ES-I3 (cell line): Measurements from ENCODE around the gene ITGA8.
A peak's percentile ranks its signal among the peaks of the same experiment; 100 is the strongest.
"Not testable (repeated sequence)": the region's sequence is repeated elsewhere in the genome, so short reads cannot be mapped to it uniquely, and the experiment has no call there.

Experiments used
- H3K36me3 ChIP-seq: 2 replicates; pipeline ENCODE4 v1.6.1; 2013; ENCODE audit warnings: mild to moderate bottlenecking, low read length, control low read depth, moderate library complexity; ENCODE audit not compliant: insufficient read depth
- H3K4me1 ChIP-seq: 2 replicates; pipeline ENCODE4 v1.6.1; 2013; ENCODE audit warnings: mild to moderate bottlenecking, control low read depth, low read length; ENCODE audit not compliant: insufficient read depth
- H3K9ac ChIP-seq: 2 replicates; pipeline ENCODE4 v1.6.1; 2013; ENCODE audit warnings: low read depth, mild to moderate bottlenecking, low read length, moderate library complexity
- H3K9me3 ChIP-seq: 2 replicates; pipeline ENCODE4 v1.6.1; 2013; ENCODE audit warnings: mild to moderate bottlenecking, low read length, moderate library complexity; ENCODE audit not compliant: control insufficient read depth, insufficient read depth

Gene ITGA8

DNA sequence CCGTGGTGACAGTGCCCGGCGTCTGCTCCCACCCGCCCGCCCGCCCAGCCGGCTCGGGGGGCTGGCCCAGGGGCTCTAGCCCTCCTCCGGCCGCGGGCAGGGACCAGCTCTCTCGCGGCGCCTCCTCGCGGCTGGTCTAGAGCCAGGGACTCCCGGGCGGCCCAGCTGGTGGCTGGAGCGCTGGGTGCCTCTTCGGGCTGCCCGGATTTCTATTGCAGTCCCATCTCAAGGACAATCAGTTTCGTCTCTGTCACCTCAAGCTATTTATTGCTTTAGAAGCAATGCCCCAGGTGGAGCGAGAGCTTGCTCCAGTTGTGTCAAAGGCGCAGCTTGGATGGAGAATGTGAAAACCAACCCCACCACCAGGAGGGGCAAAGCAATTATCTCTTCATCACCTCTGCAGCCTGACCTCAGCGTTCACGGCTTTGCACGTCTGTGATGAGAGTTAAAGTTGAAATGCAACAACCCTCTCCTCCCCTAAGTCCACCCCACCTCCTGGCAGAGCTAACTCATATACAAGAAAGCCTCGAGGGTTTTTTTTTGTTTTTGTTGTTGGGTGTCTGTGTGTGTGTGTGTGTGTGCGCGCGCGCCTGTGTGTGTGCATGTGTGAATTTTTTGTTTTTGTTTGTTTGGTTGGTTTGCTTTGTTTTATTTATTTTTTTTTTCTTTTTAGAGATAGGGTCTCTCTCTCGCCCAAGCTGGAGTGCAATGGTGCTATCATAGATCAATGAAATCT, at the start of gene ITGA8:
Gene ITGA8 (minus strand): TSS at position 24 of the 736 bp plus-strand sequence. CDS start 151 bp downstream, outside the sequence.
- Histone ChIP-seq H3K4me1 (no peaks in the 10 kb centered on the region), H3K9me3 (no peaks in the 10 kb centered on the region), H3K36me3 (no peaks in the 10 kb centered on the region), H3K9ac (peak within 1 kb of the TSS; percentile 60; the same call in 1 of the 2 replicates)

DNA sequence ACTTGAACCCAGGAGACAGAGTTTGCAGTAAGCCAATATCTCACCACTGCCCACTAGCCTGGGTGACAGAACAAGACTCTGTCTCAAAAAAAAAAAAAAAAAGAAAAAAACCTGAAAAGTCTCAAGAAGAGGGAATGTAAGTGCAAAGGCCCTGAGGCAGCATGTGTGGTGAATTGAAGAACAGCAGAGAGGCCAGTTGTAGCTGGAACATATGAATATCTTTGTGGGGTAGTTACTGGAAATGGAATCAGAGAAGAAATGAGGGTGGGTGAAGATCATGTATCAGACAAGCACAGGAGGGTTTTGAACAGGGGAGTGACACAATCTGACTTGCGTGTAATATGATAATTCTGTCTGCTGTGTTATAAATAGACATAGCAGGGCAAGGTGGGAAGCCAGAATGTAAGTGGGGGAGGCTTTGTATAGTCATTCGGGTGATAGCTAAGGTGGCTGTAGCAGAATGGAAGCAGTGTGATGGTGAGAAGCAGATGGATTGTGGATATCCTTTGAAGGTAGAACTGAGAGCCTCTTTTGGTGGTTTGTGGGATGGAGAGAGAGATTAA, 45.3 kb upstream of the ITGA8 start:
- H3K9me3 ChIP-seq, result no peaks in the 10 kb centered on the region

GRCh38 chr10:15763006-15763405, 43.3 kb upstream of the ITGA8 start:
- Histone ChIP-seq H3K36me3 (no peaks in the 10 kb centered on the region), H3K9me3 (no peaks in the 10 kb centered on the region), H3K9ac (no peak overlapping the region), H3K4me1 (no peaks in the 10 kb centered on the region)

More for the DNA sequence above, 45.3 kb upstream of the ITGA8 start:
- H3K9ac ChIP-seq, result no peak overlapping the region
- no peaks in the 10 kb centered on the region for H3K36me3 ChIP-seq
- no peaks in the 10 kb centered on the region for H3K4me1 ChIP-seq

DNA sequence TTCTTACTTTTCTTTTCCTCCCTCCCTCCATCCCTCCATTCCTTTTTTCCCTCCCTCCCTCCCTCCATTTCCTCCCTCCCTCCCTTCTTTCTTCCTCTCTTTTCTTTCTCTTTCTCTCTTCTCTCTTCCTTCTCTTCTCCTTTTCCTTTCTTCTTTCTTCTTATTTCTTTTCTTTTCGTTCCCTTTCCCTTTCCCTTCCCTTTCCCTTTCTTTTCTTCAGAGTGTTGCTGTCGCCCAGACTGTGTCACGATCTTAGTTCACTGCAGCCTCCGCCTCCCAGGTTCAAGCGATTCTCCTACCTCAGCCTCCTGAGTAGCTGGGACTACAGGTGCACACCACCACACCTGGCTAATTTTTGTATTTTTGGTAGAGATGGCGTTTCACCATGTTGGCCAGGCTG, 42.5 kb upstream of the ITGA8 start:
- H3K9me3 ChIP-seq, H3K4me1 ChIP-seq, H3K9ac ChIP-seq, H3K36me3 ChIP-seq: not testable (repeated sequence)

- not testable (repeated sequence) for H3K9me3 ChIP-seq, H3K9ac ChIP-seq
Measured at GRCh38 chr10:15761224-15761623, 41.5 kb upstream of the ITGA8 start.

GRCh38 chr10:15760681-15761080, 41.0 kb upstream of the ITGA8 start:
- Histone ChIP-seq H3K4me1 (no peaks in the 10 kb centered on the region), H3K9me3 (no peaks in the 10 kb centered on the region), H3K9ac (no peak overlapping the region), H3K36me3 (no peaks in the 10 kb centered on the region)

More at GRCh38 chr10:15761224-15761623, 41.5 kb upstream of the ITGA8 start:
- H3K36me3 ChIP-seq, H3K4me1 ChIP-seq: not testable (repeated sequence)

DNA sequence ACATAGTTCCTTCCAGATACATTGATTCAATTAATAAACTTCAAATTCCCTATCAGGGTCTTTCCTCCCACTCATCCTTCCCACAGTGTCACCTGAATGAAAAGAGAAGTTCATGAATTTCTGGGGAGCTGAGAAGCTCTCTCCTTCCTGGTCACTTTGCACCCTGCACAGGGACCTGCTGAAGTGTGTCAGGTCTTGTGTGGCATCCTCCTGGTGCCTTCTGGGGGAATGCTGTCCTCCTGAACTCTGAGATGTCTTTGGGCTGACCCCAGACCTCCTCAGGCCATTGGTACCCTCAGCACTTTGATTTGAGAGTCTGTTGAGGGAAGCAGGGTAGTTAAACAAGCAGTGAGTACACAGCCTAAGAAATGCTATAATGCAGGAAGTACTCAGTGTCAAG, 39.5 kb upstream of the ITGA8 start:
- Histone ChIP-seq H3K36me3 (no peaks in the 10 kb centered on the region), H3K4me1 (no peaks in the 10 kb centered on the region), H3K9me3 (no peaks in the 10 kb centered on the region), H3K9ac (no peak overlapping the region)

DNA sequence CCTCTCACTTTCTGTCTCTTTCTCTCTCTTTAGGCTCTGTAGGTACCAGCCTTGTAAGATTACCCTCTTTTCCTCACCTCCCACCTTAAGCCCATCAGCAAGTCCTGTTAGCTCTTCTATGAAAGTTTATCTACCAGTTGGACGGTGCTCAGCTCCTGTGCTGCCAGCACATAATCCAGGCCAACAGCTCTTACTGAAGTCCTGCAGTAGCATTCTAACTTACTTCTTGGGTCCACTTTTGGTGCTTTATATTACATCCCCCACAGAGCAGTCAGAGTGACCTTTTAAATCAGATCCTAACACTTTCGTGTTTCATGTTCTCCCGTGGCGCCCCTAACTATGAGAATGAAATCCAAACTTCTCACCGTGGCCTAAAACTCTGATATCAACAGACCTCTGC, 38.9 kb upstream of the ITGA8 start:
- Histone ChIP-seq H3K36me3 (no peaks in the 10 kb centered on the region), H3K9ac (no peak overlapping the region), H3K4me1 (no peaks in the 10 kb centered on the region), H3K9me3 (no peaks in the 10 kb centered on the region)

- H3K36me3 ChIP-seq, result no peaks in the 10 kb centered on the region
- no peaks in the 10 kb centered on the region for H3K4me1 ChIP-seq
- no peaks in the 10 kb centered on the region for H3K9me3 ChIP-seq
- no peak overlapping the region for H3K9ac ChIP-seq
Measured at GRCh38 chr10:15754937-15755336, 35.2 kb upstream of the ITGA8 start.

- H3K36me3 ChIP-seq, result no peaks in the 10 kb centered on the region
- no peaks in the 10 kb centered on the region for H3K9me3 ChIP-seq
- no peaks in the 10 kb centered on the region for H3K4me1 ChIP-seq
- no peak overlapping the region for H3K9ac ChIP-seq
Measured at GRCh38 chr10:15751046-15751445, 31.3 kb upstream of the ITGA8 start.

GRCh38 chr10:15748126-15748525, 28.4 kb upstream of the ITGA8 start:
- Histone ChIP-seq H3K36me3 (no peaks in the 10 kb centered on the region), H3K4me1 (no peaks in the 10 kb centered on the region), H3K9ac (no peak overlapping the region), H3K9me3 (no peaks in the 10 kb centered on the region)

GRCh38 chr10:15747632-15748031, 27.9 kb upstream of the ITGA8 start:
- Histone ChIP-seq H3K36me3 (no peaks in the 10 kb centered on the region), H3K9ac (no peak overlapping the region), H3K4me1 (no peaks in the 10 kb centered on the region), H3K9me3 (no peaks in the 10 kb centered on the region)

GRCh38 chr10:15745751-15746150, 26.0 kb upstream of the ITGA8 start:
- no peaks in the 10 kb centered on the region for H3K4me1 ChIP-seq
- H3K36me3 ChIP-seq, result no peaks in the 10 kb centered on the region
- no peak overlapping the region for H3K9ac ChIP-seq
- no peaks in the 10 kb centered on the region for H3K9me3 ChIP-seq

GRCh38 chr10:15744217-15744865, 24.6 kb upstream of the ITGA8 start:
- Histone ChIP-seq H3K9ac (no peak overlapping the region), H3K9me3 (no peaks in the 10 kb centered on the region), H3K36me3 (no peaks in the 10 kb centered on the region), H3K4me1 (peaks cover 5% of the 10 kb centered on the region)

GRCh38 chr10:15743443-15743842, 23.7 kb upstream of the ITGA8 start:
- Histone ChIP-seq H3K4me1 (peaks cover 6% of the 10 kb centered on the region), H3K9ac (no peak overlapping the region), H3K36me3 (no peaks in the 10 kb centered on the region), H3K9me3 (no peaks in the 10 kb centered on the region)
